ENCODE results near the gene TGFBI.

- TF ChIP-seq, protein P1, sequence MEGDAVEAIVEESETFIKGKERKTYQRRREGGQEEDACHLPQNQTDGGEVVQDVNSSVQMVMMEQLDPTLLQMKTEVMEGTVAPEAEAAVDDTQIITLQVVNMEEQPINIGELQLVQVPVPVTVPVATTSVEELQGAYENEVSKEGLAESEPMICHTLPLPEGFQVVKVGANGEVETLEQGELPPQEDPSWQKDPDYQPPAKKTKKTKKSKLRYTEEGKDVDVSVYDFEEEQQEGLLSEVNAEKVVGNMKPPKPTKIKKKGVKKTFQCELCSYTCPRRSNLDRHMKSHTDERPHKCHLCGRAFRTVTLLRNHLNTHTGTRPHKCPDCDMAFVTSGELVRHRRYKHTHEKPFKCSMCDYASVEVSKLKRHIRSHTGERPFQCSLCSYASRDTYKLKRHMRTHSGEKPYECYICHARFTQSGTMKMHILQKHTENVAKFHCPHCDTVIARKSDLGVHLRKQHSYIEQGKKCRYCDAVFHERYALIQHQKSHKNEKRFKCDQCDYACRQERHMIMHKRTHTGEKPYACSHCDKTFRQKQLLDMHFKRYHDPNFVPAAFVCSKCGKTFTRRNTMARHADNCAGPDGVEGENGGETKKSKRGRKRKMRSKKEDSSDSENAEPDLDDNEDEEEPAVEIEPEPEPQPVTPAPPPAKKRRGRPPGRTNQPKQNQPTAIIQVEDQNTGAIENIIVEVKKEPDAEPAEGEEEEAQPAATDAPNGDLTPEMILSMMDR (IDR thresholded peaks at IDR 0.05; ENCODE audit: low read depth, low read length) = no peak
- TF ChIP-seq POLR2A (IDR thresholded peaks at IDR 0.05; ENCODE audit: extremely low read depth, insufficient read length) = no peak
- TF ChIP-seq, protein P2, sequence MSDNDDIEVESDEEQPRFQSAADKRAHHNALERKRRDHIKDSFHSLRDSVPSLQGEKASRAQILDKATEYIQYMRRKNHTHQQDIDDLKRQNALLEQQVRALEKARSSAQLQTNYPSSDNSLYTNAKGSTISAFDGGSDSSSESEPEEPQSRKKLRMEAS (IDR thresholded peaks at IDR 0.05; ENCODE audit: low read depth, low read length) = no peak
- no peak for TF ChIP-seq MYC (IDR thresholded peaks at IDR 0.05; ENCODE audit: low read depth, low read length)
These were observed 41.9 kb downstream of the TGFBI start for GRCh38 chr5:136070486-136071285.

Measured in NB4 (cell line).